BLaER1 treated with 17β-estradiol and CSF1 and Interleukin-3, amounts not matched to agents 10 nM and 100 nM (cell line): ENCODE measurements around the gene SLAMF6.
"Not testable (repeated sequence)": the region's sequence is repeated elsewhere in the genome, so short reads cannot be mapped to it uniquely, and the experiment has no call there.

Experiments used
- H3K27ac ChIP-seq, 11 experiments: shearing (Covaris generic); formaldehyde crosslinking; 2 replicates each; pipeline ENCODE4 v1.8.1; 2022
- H3K27me3 ChIP-seq, 11 experiments: shearing (Covaris generic); formaldehyde crosslinking; 2 replicates each; pipeline ENCODE4 v1.8.1; 2022
- H3K36me3 ChIP-seq, 11 experiments: shearing (Covaris generic); formaldehyde crosslinking; 2 replicates each; pipeline ENCODE4 v1.8.1; 2022
- H3K4me1 ChIP-seq, 10 experiments: shearing (Covaris generic); formaldehyde crosslinking; 2 replicates each; pipeline ENCODE4 v1.8.1; 2022
- H3K4me2 ChIP-seq, 11 experiments: shearing (Covaris generic); formaldehyde crosslinking; 2 replicates each; pipeline ENCODE4 v1.8.1; 2022
- H3K4me3 ChIP-seq, 10 experiments: shearing (Covaris generic); formaldehyde crosslinking; 2 replicates each; pipeline ENCODE4 v1.8.1; 2022
- H3K9ac ChIP-seq, 11 experiments: shearing (Covaris generic); formaldehyde crosslinking; 2 replicates each; pipeline ENCODE4 v1.8.1; 2022
- H3K9me3 ChIP-seq, 11 experiments: shearing (Covaris generic); formaldehyde crosslinking; replicated peaks in 1 of 11; 2 replicates each; pipeline ENCODE4 v1.8.1; 2022
- H4K20me1 ChIP-seq, 11 experiments: shearing (Covaris generic); formaldehyde crosslinking; 2 replicates each; pipeline ENCODE4 v1.8.1; 2022
- Cebpa-rat ChIP-seq, 11 experiments: shearing (Covaris generic); IDR thresholded peaks; 2 replicates each; pipeline ENCODE4 v1.8.1; 2022

SLAMF6 gene

GRCh38 chr1:160539990-160540858 is 17.2 kb upstream of the SLAMF6 start:
- peak overlapping the region; percentile 23 to 71 (median 65); a peak in 19 of 22 replicates for H3K9ac ChIP-seq

GRCh38 chr1:160539684-160539989 is 16.6 kb upstream of the SLAMF6 start:
- H3K4me2 ChIP-seq = peak overlapping the region; percentile 69 to 96 (median 78)
- H3K27me3 ChIP-seq = no peaks in the 10 kb centered on the region
- H3K27ac ChIP-seq = peak overlapping the region in 10 of 11 experiments; percentile 57 to 84 (median 77); a peak in 18 of 22 replicates
- peak overlapping the region in 9 of 11 experiments; percentile 21 to 70 (median 36); a peak in 9 of 22 replicates for H3K9ac ChIP-seq
- no peaks in the 10 kb centered on the region for H4K20me1 ChIP-seq
- no peak overlapping the region for H3K4me3 ChIP-seq
- H3K36me3 ChIP-seq = peaks cover 0 to 9% (median 0%) of the 10 kb centered on the region in 11 experiments; a peak in 7 of 22 replicates
- TF ChIP-seq Cebpa-rat (IDR thresholded peaks at IDR 0.05) = no peak
- H3K4me1 ChIP-seq = peaks cover 36 to 57% (median 46%) of the 10 kb centered on the region in 10 experiments
- H3K9me3 ChIP-seq = peaks cover 18 to 36% (median 24%) of the 10 kb centered on the region in 11 experiments

More at GRCh38 chr1:160539990-160540858, 17.2 kb upstream of the SLAMF6 start:
- no peak for TF ChIP-seq Cebpa-rat (IDR thresholded peaks at IDR 0.05)
- Histone ChIP-seq H3K27ac (peak overlapping the region; percentile 55 to 84 (median 76); a peak in 21 of 22 replicates), H3K27me3 (no peaks in the 10 kb centered on the region), H3K4me1 (peaks cover 36 to 62% (median 51%) of the 10 kb centered on the region in 10 experiments), H3K9me3 (peaks cover 12 to 30% (median 19%) of the 10 kb centered on the region in 11 experiments), H4K20me1 (no peaks in the 10 kb centered on the region), H3K36me3 (peaks cover 0 to 3% (median 0%) of the 10 kb centered on the region in 11 experiments; a peak in 7 of 22 replicates), H3K4me3 (no peak overlapping the region; a peak in 1 of 20 replicates), H3K4me2 (peak overlapping the region; percentile 69 to 96 (median 78))

GRCh38 chr1:160538985-160539651 is 16.1 kb upstream of the SLAMF6 start:
- peaks cover 0 to 10% (median under 1%) of the 10 kb centered on the region in 11 experiments; a peak in 9 of 22 replicates for H3K36me3 ChIP-seq
- H3K9ac ChIP-seq = peak overlapping the region in 1 of 11 experiments; percentile 24; a peak in 1 of 22 replicates
- peak overlapping the region in 8 of 11 experiments; percentile 57 to 84 (median 78); a peak in 12 of 22 replicates for H3K27ac ChIP-seq
- H3K4me2 ChIP-seq = peak overlapping the region; percentile 69 to 96 (median 78)
- H3K4me3 ChIP-seq = no peak overlapping the region
- H3K4me1 ChIP-seq = peaks cover 36 to 51% (median 41%) of the 10 kb centered on the region in 10 experiments
- peaks cover 23 to 41% (median 30%) of the 10 kb centered on the region in 11 experiments for H3K9me3 ChIP-seq
- no peaks in the 10 kb centered on the region for H3K27me3 ChIP-seq
- TF ChIP-seq Cebpa-rat (IDR thresholded peaks at IDR 0.05) = no peak
- H4K20me1 ChIP-seq = no peaks in the 10 kb centered on the region

- Histone ChIP-seq H3K9me3 (peaks cover 33 to 52% (median 41%) of the 10 kb centered on the region in 11 experiments), H3K27me3 (no peaks in the 10 kb centered on the region), H3K4me1 (peaks cover 36 to 50% (median 38%) of the 10 kb centered on the region in 10 experiments), H3K36me3 (peaks cover 0 to 14% (median 4%) of the 10 kb centered on the region in 11 experiments; a peak in 10 of 22 replicates), H3K4me3 (no peak overlapping the region), H4K20me1 (no peaks in the 10 kb centered on the region), H3K9ac (no peak overlapping the region), H3K27ac (no peak overlapping the region), H3K4me2 (peak overlapping the region in 1 of 11 experiments; percentile 77; a peak in 1 of 22 replicates)
- no peak for TF ChIP-seq Cebpa-rat (IDR thresholded peaks at IDR 0.05)
Observed at GRCh38 chr1:160537714-160538665, 14.9 kb upstream of the SLAMF6 start.

- Histone ChIP-seq H3K36me3 (peaks cover 0 to 25% (median 11%) of the 10 kb centered on the region in 11 experiments; a peak in 15 of 22 replicates), H4K20me1 (no peaks in the 10 kb centered on the region), H3K27ac (no peak overlapping the region), H3K9me3 (peaks cover 60 to 82% (median 70%) of the 10 kb centered on the region in 11 experiments), H3K4me2 (no peak overlapping the region), H3K4me3 (0 out of 20 replicates have a peak overlapping the region, but pooled peaks of 2 of the 10 experiments have one; percentile 5 to 6), H3K9ac (no peak overlapping the region), H3K4me1 (peaks cover 12 to 24% (median 16%) of the 10 kb centered on the region in 10 experiments), H3K27me3 (no peaks in the 10 kb centered on the region)
- no peak for TF ChIP-seq Cebpa-rat (IDR thresholded peaks at IDR 0.05)
Observed at GRCh38 chr1:160534823-160535605, 12.0 kb upstream of the SLAMF6 start.

GRCh38 chr1:160532557-160532813 is 9.4 kb upstream of the SLAMF6 start:
- H3K27me3 ChIP-seq, H3K9ac ChIP-seq, H3K4me3 ChIP-seq, H3K4me2 ChIP-seq, H3K27ac ChIP-seq, H4K20me1 ChIP-seq: not testable (repeated sequence)
- peaks cover 73 to 98% (median 93%) of the 10 kb centered on the region in 11 experiments for H3K9me3 ChIP-seq
- H3K4me1 ChIP-seq = peaks cover 0 to 14% (median 1%) of the 10 kb centered on the region in 10 experiments; a peak in 6 of 20 replicates
- H3K36me3 ChIP-seq = peaks cover 0 to 25% (median 11%) of the 10 kb centered on the region in 11 experiments; a peak in 15 of 22 replicates

GRCh38 chr1:160531809-160532556 is 8.9 kb upstream of the SLAMF6 start:
- H3K4me3 ChIP-seq, H3K27me3 ChIP-seq, H3K27ac ChIP-seq, H3K9ac ChIP-seq, H3K4me2 ChIP-seq, H4K20me1 ChIP-seq: not testable (repeated sequence)
- H3K36me3 ChIP-seq = peaks cover 0 to 25% (median 11%) of the 10 kb centered on the region in 11 experiments; a peak in 15 of 22 replicates
- H3K9me3 ChIP-seq = peaks cover 72 to 99% (median 94%) of the 10 kb centered on the region in 11 experiments
- peaks cover 0 to 10% (median under 1%) of the 10 kb centered on the region in 10 experiments; a peak in 6 of 20 replicates for H3K4me1 ChIP-seq

- not testable (repeated sequence) for H3K9ac ChIP-seq, H3K27ac ChIP-seq, H3K27me3 ChIP-seq, H3K4me1 ChIP-seq, H4K20me1 ChIP-seq, H3K4me3 ChIP-seq
- H3K36me3 ChIP-seq = peaks cover 0 to 19% (median 7%) of the 10 kb centered on the region in 11 experiments; a peak in 15 of 22 replicates
- peaks cover 72 to 100% (median 94%) of the 10 kb centered on the region in 11 experiments for H3K9me3 ChIP-seq
- H3K4me2 ChIP-seq = peak overlapping the region in 2 of 11 experiments; percentile 5 to 12; a peak in 2 of 22 replicates
Observed at GRCh38 chr1:160529401-160529952, 6.4 kb upstream of the SLAMF6 start.

- H3K27ac ChIP-seq, H3K9ac ChIP-seq, H3K36me3 ChIP-seq, H3K27me3 ChIP-seq, H3K4me3 ChIP-seq, H3K4me2 ChIP-seq, H4K20me1 ChIP-seq: not testable (repeated sequence)
- H3K9me3 ChIP-seq = peaks cover 32 to 52% (median 43%) of the 10 kb centered on the region in 11 experiments
- H3K4me1 ChIP-seq = peaks cover 20 to 36% (median 31%) of the 10 kb centered on the region in 10 experiments
Observed at GRCh38 chr1:160523789-160524188, 734 bp upstream of the SLAMF6 start.
